ENCODE data around the gene TTC39C. TPM values are rescaled to one million over a fixed set of nuclear protein-coding genes. Genes with fewer than 3 reads are reported as not detected.

Gene TTC39C
- total and polyA plus RNA-seq, 2 donors (not counting 1 experiment from before 2014, with no cell fraction given): 15.8 to 32.0 TPM

GRCh38 chr18:24060644-24061043 is 46.1 kb downstream of the TTC39C start:
- Histone ChIP-seq H3K27me3 (ENCODE audit: control insufficient read depth, insufficient read depth, low read length) (no peaks in the 10 kb centered on the region), H3K4me2 (ENCODE audit: extremely low read depth, insufficient read depth, low read length) (no peak overlapping the region), H3K4me3 (replicated peaks in 1 of 4; ENCODE audit: control extremely low read depth in 1 of 4, insufficient read depth in 1 of 4, low read depth in 3 of 4, low read length in 4 of 4) (no peak overlapping the region), H4K20me1 (ENCODE audit: control insufficient read depth, extremely low read depth, insufficient read depth, low read length) (no peaks in the 10 kb centered on the region), H3K9ac (ENCODE audit: insufficient read depth, low read length) (no peak overlapping the region), H3K36me3 (ENCODE audit: control insufficient read depth, insufficient read depth, low read length) (no peaks in the 10 kb centered on the region), H3K9me3 (ENCODE audit: control insufficient read depth, insufficient read depth, low read depth, low read length) (no peaks in the 10 kb centered on the region), H3K79me2 (ENCODE audit: control insufficient read depth, insufficient read depth, low read length) (no peaks in the 10 kb centered on the region), H3K27ac (ENCODE audit: insufficient read depth, low read length) (no peak overlapping the region), H2AFZ (ENCODE audit: low read length) (no peak overlapping the region), H3K4me1 (ENCODE audit: control insufficient read depth, extremely low read depth, insufficient read depth, low read length) (no peaks in the 10 kb centered on the region)
- TF ChIP-seq EZH2 (IDR thresholded peaks at IDR 0.05; ENCODE audit: low read length, missing control alignments) (no peak), CTCF (conservative IDR thresholded peaks at IDR 0.05 in 1 of 2, IDR thresholded peaks at IDR 0.05 in 1 of 2; ENCODE audit: low read depth in 1 of 2, low read length in 2 of 2) (no peak)
- peak in 1 of 2 donors; percentile 80 for DNase-seq (ENCODE audit: low read depth in 2 of 2)

DNA sequence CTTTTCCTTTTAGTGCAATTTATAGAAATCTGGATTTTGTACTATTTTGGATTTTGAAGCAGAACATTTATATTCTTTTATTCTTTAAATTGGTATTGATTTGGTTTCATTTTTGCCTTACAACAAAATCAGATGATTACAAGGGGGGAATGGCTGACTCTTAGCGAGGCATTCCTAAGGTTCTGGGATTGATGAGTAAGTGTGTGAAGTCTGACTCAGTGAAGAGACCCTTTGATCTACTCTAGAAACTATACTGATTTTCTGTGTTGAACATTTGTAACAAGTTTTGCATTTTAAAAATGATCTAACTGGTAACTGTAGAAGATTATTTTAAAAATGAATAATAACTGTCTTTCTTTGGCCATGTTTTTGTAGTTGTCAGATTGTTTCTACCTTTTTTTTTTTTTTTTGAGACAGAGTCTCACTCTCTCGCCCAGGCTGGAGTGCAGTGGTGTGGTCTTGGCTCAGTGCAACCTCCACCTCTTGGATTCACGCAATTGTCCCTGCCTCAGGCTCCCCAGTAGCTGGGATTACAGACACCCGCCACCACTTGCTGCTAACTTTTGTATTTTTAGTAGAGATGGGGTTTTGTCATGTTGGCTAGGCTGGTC is 48.7 kb downstream of the TTC39C start:
- no peak overlapping the region for H2AFZ ChIP-seq (ENCODE audit: low read length)
- no peaks in the 10 kb centered on the region for H3K36me3 ChIP-seq (ENCODE audit: control insufficient read depth, insufficient read depth, low read length)
- no peaks in the 10 kb centered on the region for H3K79me2 ChIP-seq (ENCODE audit: control insufficient read depth, insufficient read depth, low read length)
- no peaks in the 10 kb centered on the region for H3K27me3 ChIP-seq (ENCODE audit: control insufficient read depth, insufficient read depth, low read length)
- H3K4me1 ChIP-seq (ENCODE audit: control insufficient read depth, extremely low read depth, insufficient read depth, low read length): no peaks in the 10 kb centered on the region
- H3K27ac ChIP-seq (ENCODE audit: insufficient read depth, low read length): no peak overlapping the region
- no peak for TF ChIP-seq EZH2 (IDR thresholded peaks at IDR 0.05; ENCODE audit: low read length, missing control alignments)
- no peak for TF ChIP-seq CTCF (conservative IDR thresholded peaks at IDR 0.05 in 1 of 2, IDR thresholded peaks at IDR 0.05 in 1 of 2; ENCODE audit: low read depth in 1 of 2, low read length in 2 of 2)
- H3K9me3 ChIP-seq (ENCODE audit: control insufficient read depth, insufficient read depth, low read depth, low read length): no peaks in the 10 kb centered on the region
- peak overlapping the region; percentile 33 for H3K4me2 ChIP-seq (ENCODE audit: extremely low read depth, insufficient read depth, low read length)
- no peaks in the 10 kb centered on the region for H4K20me1 ChIP-seq (ENCODE audit: control insufficient read depth, extremely low read depth, insufficient read depth, low read length)
- H3K9ac ChIP-seq (ENCODE audit: insufficient read depth, low read length): no peak overlapping the region
- DNase-seq (ENCODE audit: low read depth in 2 of 2): peak; percentile 62 to 80
- H3K4me3 ChIP-seq (replicated peaks in 1 of 4; ENCODE audit: control extremely low read depth in 1 of 4, insufficient read depth in 1 of 4, low read depth in 3 of 4, low read length in 4 of 4): no peak overlapping the region

DNA sequence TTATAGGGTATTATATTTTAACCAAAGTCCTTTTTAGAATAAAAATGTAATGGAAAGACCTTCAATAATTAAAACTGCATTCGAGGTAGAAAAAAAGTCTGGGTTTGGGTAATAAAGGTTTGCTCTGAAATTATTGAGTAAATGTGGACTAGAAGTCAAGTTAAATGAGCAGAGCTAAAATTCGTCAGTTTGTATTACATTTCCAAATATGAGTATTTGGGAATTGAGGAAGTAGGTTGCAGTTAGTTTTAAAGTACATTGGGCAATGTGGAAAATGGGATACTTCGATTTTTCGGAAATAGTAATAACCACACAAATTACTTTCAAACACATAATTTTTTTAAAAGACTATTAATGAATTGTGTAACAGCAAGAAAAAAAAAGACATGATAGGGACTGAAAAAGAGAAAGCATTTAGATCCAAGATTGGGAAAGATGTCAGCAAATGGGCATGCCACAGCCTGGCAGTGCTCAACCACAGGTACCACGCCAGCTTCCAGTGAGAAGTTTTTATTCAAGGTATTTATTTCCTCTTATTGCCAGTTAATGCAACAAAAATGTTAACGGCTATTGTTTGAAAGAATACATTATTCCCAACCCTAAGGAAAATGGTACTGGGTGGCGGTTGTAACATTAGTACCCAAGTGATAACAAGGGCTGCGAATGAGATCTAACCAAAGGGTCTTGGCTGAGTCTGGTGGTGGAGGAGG is 50.0 kb downstream of the TTC39C start:
- Histone ChIP-seq H3K9ac (ENCODE audit: insufficient read depth, low read length) (no peak overlapping the region), H3K4me2 (ENCODE audit: extremely low read depth, insufficient read depth, low read length) (no peak overlapping the region), H3K4me3 (replicated peaks in 1 of 4; ENCODE audit: control extremely low read depth in 1 of 4, insufficient read depth in 1 of 4, low read depth in 3 of 4, low read length in 4 of 4) (no peak overlapping the region), H3K36me3 (ENCODE audit: control insufficient read depth, insufficient read depth, low read length) (no peaks in the 10 kb centered on the region), H3K79me2 (ENCODE audit: control insufficient read depth, insufficient read depth, low read length) (no peaks in the 10 kb centered on the region), H3K27me3 (ENCODE audit: control insufficient read depth, insufficient read depth, low read length) (no peaks in the 10 kb centered on the region), H2AFZ (ENCODE audit: low read length) (no peak overlapping the region), H3K9me3 (ENCODE audit: control insufficient read depth, insufficient read depth, low read depth, low read length) (no peaks in the 10 kb centered on the region), H3K4me1 (ENCODE audit: control insufficient read depth, extremely low read depth, insufficient read depth, low read length) (no peaks in the 10 kb centered on the region), H3K27ac (ENCODE audit: insufficient read depth, low read length) (no peak overlapping the region), H4K20me1 (ENCODE audit: control insufficient read depth, extremely low read depth, insufficient read depth, low read length) (no peaks in the 10 kb centered on the region)
- no peak for DNase-seq (ENCODE audit: low read depth in 2 of 2)
- no peak for TF ChIP-seq EZH2 (IDR thresholded peaks at IDR 0.05; ENCODE audit: low read length, missing control alignments)
- TF ChIP-seq CTCF (conservative IDR thresholded peaks at IDR 0.05 in 1 of 2, IDR thresholded peaks at IDR 0.05 in 1 of 2; ENCODE audit: low read depth in 1 of 2, low read length in 2 of 2): no peak
